Mesodermal cell (in vitro differentiated cells): Measurements from ENCODE around the gene C15orf62.

Source experiments
- H3K27ac ChIP-seq: 2 replicates; pipeline ENCODE4 v1.7.0; 2013; ENCODE audit warnings: mild to moderate bottlenecking, low read depth, low read length, moderate library complexity; ENCODE audit not compliant: severe bottlenecking
- H3K36me3 ChIP-seq: 2 replicates; pipeline ENCODE4 v1.7.1; 2013; ENCODE audit warnings: mild to moderate bottlenecking, low read length, moderate library complexity; ENCODE audit not compliant: control insufficient read depth, insufficient read depth
- H3K4me1 ChIP-seq: one replicate; pipeline ENCODE4 v1.7.1; 2013; ENCODE audit warnings: mild to moderate bottlenecking, low read length; ENCODE audit not compliant: insufficient read depth, control insufficient read depth, poor library complexity, severe bottlenecking
- H3K4me3 ChIP-seq: 2 replicates; pipeline ENCODE4 v1.7.0; 2013; ENCODE audit warnings: low read length, control low read depth, mild to moderate bottlenecking; ENCODE audit not compliant: insufficient read depth, poor library complexity, severe bottlenecking; ENCODE audit errors: extremely low read depth
- H3K9me3 ChIP-seq: 2 replicates; pipeline ENCODE4 v1.7.1; 2013; ENCODE audit warnings: mild to moderate bottlenecking, low read length, moderate library complexity; ENCODE audit not compliant: control insufficient read depth
- WGBS, 2 experiments: methylation state at CpG; one replicate each; pipeline ENCODE4 v1.1.5; 2013; ENCODE audit warnings: missing lambda C conversion rate in 2 of 2; ENCODE audit not compliant: insufficient coverage in 2 of 2; 5-methylcytosine and 5-hydroxymethylcytosine counted together

The C15orf62 gene

GRCh38 chr15:40755812-40756208 is 14.0 kb upstream of the C15orf62 start:
- 89 to 94% methylated on average over 9 of the region's 10 CpGs for WGBS, 2 experiments
- peak overlapping the region; percentile 78 for H3K27ac ChIP-seq
- H3K4me1 ChIP-seq = no peaks in the 10 kb centered on the region
- H3K4me3 ChIP-seq = peak overlapping the region; percentile 92
- H3K36me3 ChIP-seq = peaks cover 14% of the 10 kb centered on the region
- no peaks in the 10 kb centered on the region for H3K9me3 ChIP-seq

GRCh38 chr15:40756938-40757337 is 12.8 kb upstream of the C15orf62 start:
- Histone ChIP-seq H3K27ac (peak overlapping the region; percentile 20), H3K36me3 (peaks cover 5% of the 10 kb centered on the region), H3K4me1 (no peaks in the 10 kb centered on the region), H3K9me3 (no peaks in the 10 kb centered on the region), H3K4me3 (no peak overlapping the region)
- WGBS, 2 experiments = 39 to 72% methylated on average over 3 to 6 of the region's 6 CpGs

GRCh38 chr15:40759961-40760360 is 9.8 kb upstream of the C15orf62 start:
- H3K9me3 ChIP-seq = no peaks in the 10 kb centered on the region
- H3K27ac ChIP-seq = no peak overlapping the region
- 86 to 97% methylated on average over 3 to 4 of the region's 5 CpGs for WGBS, 2 experiments
- no peak overlapping the region for H3K4me3 ChIP-seq
- peaks cover 3% of the 10 kb centered on the region for H3K4me1 ChIP-seq
- H3K36me3 ChIP-seq = no peaks in the 10 kb centered on the region

- Histone ChIP-seq H3K36me3 (no peaks in the 10 kb centered on the region), H3K27ac (peak overlapping the region; percentile 57), H3K4me3 (peak overlapping the region; percentile 55), H3K4me1 (peaks cover 28% of the 10 kb centered on the region), H3K9me3 (no peaks in the 10 kb centered on the region)
- 63 to 68% methylated on average over 27 to 45 of the region's 55 CpGs for WGBS, 2 experiments
Observed at GRCh38 chr15:40762919-40763800, 6.6 kb upstream of the C15orf62 start.

GRCh38 chr15:40763801-40764628 is 5.8 kb upstream of the C15orf62 start, which contains the start of gene GCHFR:
Gene GCHFR, plus strand, starts transcription at chr15:40764068. Its CDS starts 113 bp downstream, at chr15:40764181.
- Histone ChIP-seq H3K36me3 (peaks cover 5% of the 10 kb centered on the region), H3K4me3 (peak within 1 kb of the TSS; percentile 55), H3K9me3 (no peaks in the 10 kb centered on the region), H3K27ac (peak within 1 kb of the TSS; percentile 57), H3K4me1 (peaks cover 33% of the 10 kb centered on the region)
- 2 to 3% methylated on average over 54 to 67 of the region's 75 CpGs for WGBS, 2 experiments

- H3K36me3 ChIP-seq = peaks cover 5% of the 10 kb centered on the region
- H3K27ac ChIP-seq = no peak overlapping the region
- WGBS, 2 experiments = 62 to 70% methylated on average over 6 to 8 of the region's 8 CpGs
- no peaks in the 10 kb centered on the region for H3K9me3 ChIP-seq
- peak overlapping the region; percentile 55 for H3K4me3 ChIP-seq
- H3K4me1 ChIP-seq = peaks cover 40% of the 10 kb centered on the region
Observed at GRCh38 chr15:40764629-40765103, 5.1 kb upstream of the C15orf62 start.

- WGBS, 2 experiments = 60 to 71% methylated on average over 4 to 7 of the region's 7 CpGs
- peak overlapping the region; percentile 16 for H3K27ac ChIP-seq
- no peaks in the 10 kb centered on the region for H3K9me3 ChIP-seq
- H3K36me3 ChIP-seq = peaks cover 9% of the 10 kb centered on the region
- H3K4me3 ChIP-seq = no peak overlapping the region
- peaks cover 40% of the 10 kb centered on the region for H3K4me1 ChIP-seq
Observed at GRCh38 chr15:40766194-40766815, 3.5 kb upstream of the C15orf62 start.

GRCh38 chr15:40766906-40767837 is 2.6 kb upstream of the C15orf62 start:
- peak overlapping the region; percentile 5 for H3K27ac ChIP-seq
- H3K4me1 ChIP-seq = peaks cover 40% of the 10 kb centered on the region
- H3K36me3 ChIP-seq = peaks cover 11% of the 10 kb centered on the region
- WGBS, 2 experiments = 73 to 75% methylated on average over 25 to 28 of the region's 32 CpGs
- H3K4me3 ChIP-seq = no peak overlapping the region
- no peaks in the 10 kb centered on the region for H3K9me3 ChIP-seq

GRCh38 chr15:40767838-40768500 is 1.8 kb upstream of the C15orf62 start:
- H3K36me3 ChIP-seq = peaks cover 15% of the 10 kb centered on the region
- H3K9me3 ChIP-seq = no peaks in the 10 kb centered on the region
- no peak overlapping the region for H3K4me3 ChIP-seq
- 93 to 94% methylated on average over 27 to 28 of the region's 29 CpGs for WGBS, 2 experiments
- no peak overlapping the region for H3K27ac ChIP-seq
- H3K4me1 ChIP-seq = peaks cover 40% of the 10 kb centered on the region
